Body of pancreas (tissue), 4 donors: ENCODE data around the gene SNAPIN. TPM values are rescaled to one million over a fixed set of nuclear protein-coding genes. Genes with fewer than 3 reads are reported as not detected.

Experiments used
- ATAC-seq: fragments of 150-250 bp; one replicate; pipeline ENCODE4 v1.9.1; 2016
- DNase-seq, 4 donors: peaks; one replicate each; pipeline ENCODE4 v3.0.0-alpha.2; 2019
- H3K27ac ChIP-seq, 4 donors: fragments of 200-600 bp; sonication (generic); 1 replicate in 3 of 4; 2 replicates in 1 of 4; pipeline versions ENCODE4 v1.5.1 to v1.6.1; 2016 to 2019; ENCODE audit warnings: mild to moderate bottlenecking in 1 of 4, mixed read lengths in 1 of 4, moderate library complexity in 1 of 4
- H3K27me3 ChIP-seq, 2 donors: fragments of 200-600 bp; sonication (generic); one replicate each; pipeline ENCODE4 v1.6.0; 2016; ENCODE audit warnings: mild to moderate bottlenecking in 1 of 2
- H3K36me3 ChIP-seq, 2 donors: fragments of 200-600 bp; sonication (generic); replicated peaks in 1 of 2; 2 replicates each; pipeline ENCODE4 v1.5.1; 2016; ENCODE audit warnings: low read depth in 2 of 2; ENCODE audit not compliant: insufficient read depth in 1 of 2
- H3K4me1 ChIP-seq: fragments of 200-600 bp; sonication (generic); one replicate; pipeline ENCODE4 v1.6.0; 2016
- H3K4me3 ChIP-seq, 2 donors: fragments of 200-600 bp; sonication (generic); 1 replicate in 1 of 2; 2 replicates in 1 of 2; pipeline ENCODE4 v1.5.1; 2016 to 2019
- H3K9me3 ChIP-seq, 3 donors: fragments of 200-600 bp; sonication (generic); 1 replicate in 2 of 3; 2 replicates in 1 of 3; pipeline ENCODE4 v1.5.1; 2016
- CTCF ChIP-seq, 7 experiments: fragments of 450-650 bp in 4 of 7; fragments of 200-600 bp in 3 of 7; sonication (generic) in 3 of 7; IDR thresholded peaks; one replicate each; pipeline ENCODE4 v1.5.1; 2016 to 2019; ENCODE audit warnings: antibody characterized with exemption in 7 of 7
- POLR2A ChIP-seq, 3 donors: fragments of 450-650 bp; IDR thresholded peaks; one replicate each; pipeline ENCODE4 v1.6.1; 2016; ENCODE audit warnings: antibody characterized with exemption in 3 of 3, mild to moderate bottlenecking in 2 of 3
- WGBS, 2 donors: methylation state at CpG; one replicate each; pipeline ENCODE4 v1.1.5; 2017; 5-methylcytosine and 5-hydroxymethylcytosine counted together
- intact Hi-C: fragments of 100-400 bp; cut with DNase I; formaldehyde crosslinking; loops from one replicate; pipeline ENCODE4 v1.15.1; 2023
- total RNA-seq, 2 donors: library from RNA; depleted of rRNA; stranded (reverse); fragments of >200 nt; gene quantifications; one replicate each; pipeline ENCODE4 v1.1.0, GENCODE V29; 2016

Gene SNAPIN
- total RNA-seq, 2 donors from 2014 or later = 21.8 to 23.7 TPM

DNA sequence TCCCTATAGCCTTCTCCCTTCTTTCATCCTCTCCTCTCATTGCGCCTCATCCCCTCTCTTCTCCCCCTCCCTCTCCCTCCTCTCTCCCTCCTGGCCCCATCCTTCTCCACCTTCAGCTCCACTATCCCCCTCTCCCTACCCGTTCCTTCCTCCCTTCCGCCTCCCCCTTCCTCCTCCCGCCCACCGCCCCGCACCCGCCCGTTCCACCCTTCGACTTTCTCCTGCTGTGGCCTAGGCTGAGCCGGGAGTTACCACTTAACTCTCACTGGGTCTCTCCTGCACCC is 21.6 kb downstream of the SNAPIN start:
- ATAC-seq = no peak
- intact Hi-C loops = no loop called here
- 57 to 62% methylated on average over 10 of the region's 10 CpGs for WGBS, 2 donors

DNA sequence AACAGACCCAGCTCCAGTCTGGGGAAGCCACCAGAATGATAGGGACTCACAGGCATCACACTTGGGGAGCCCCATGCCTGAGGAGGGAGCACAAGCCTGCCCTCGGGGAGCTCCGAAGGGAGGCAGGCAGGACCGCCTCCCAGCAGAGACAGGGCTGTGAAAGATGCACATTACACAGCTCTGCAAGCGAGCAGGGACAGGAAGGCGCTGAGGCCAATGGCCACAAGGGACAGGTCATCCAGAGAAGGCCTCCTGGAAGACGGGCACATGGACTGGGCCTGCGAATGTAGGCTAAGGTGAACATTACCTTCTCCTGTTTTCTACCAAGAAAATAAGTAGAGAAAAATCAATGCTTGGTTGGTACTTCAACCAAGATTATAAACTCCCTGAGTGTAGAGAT is 24.2 kb downstream of the SNAPIN start:
- H3K4me3 ChIP-seq = no peak overlapping the region
- intact Hi-C loops = no loop called here

More for the DNA sequence above, 21.6 kb downstream of the SNAPIN start:
- Histone ChIP-seq H3K27ac (no peak overlapping the region), H3K9me3 (no peaks in the 10 kb centered on the region), H3K36me3 (no peaks in the 10 kb centered on the region), H3K4me3 (no peak overlapping the region), H3K27me3 (peaks cover 0 to 9% of the 10 kb centered on the region in 2 donors), H3K4me1 (peaks cover 26% of the 10 kb centered on the region)
- no peak for DNase-seq
- TF ChIP-seq CTCF (IDR thresholded peaks at IDR 0.05) (no peak), POLR2A (IDR thresholded peaks at IDR 0.05) (no peak)

GRCh38 chr1:153683854-153684253 is 25.4 kb downstream of the SNAPIN start:
- H3K4me3 ChIP-seq = no peak overlapping the region
- TF ChIP-seq POLR2A (IDR thresholded peaks at IDR 0.05) (no peak), CTCF (IDR thresholded peaks at IDR 0.05) (no peak)
- H3K9me3 ChIP-seq = no peaks in the 10 kb centered on the region
- peaks cover 0 to 8% of the 10 kb centered on the region in 2 donors for H3K27me3 ChIP-seq
- WGBS, 2 donors = 72 to 84% methylated on average over 5 of the region's 5 CpGs
- ATAC-seq = no peak
- H3K4me1 ChIP-seq = peaks cover 10% of the 10 kb centered on the region
- no peaks in the 10 kb centered on the region for H3K36me3 ChIP-seq
- DNase-seq = no peak
- H3K27ac ChIP-seq = no peak overlapping the region
- intact Hi-C loops = no loop called here

More for the DNA sequence above, 24.2 kb downstream of the SNAPIN start:
- Histone ChIP-seq H3K4me1 (peaks cover 21% of the 10 kb centered on the region), H3K36me3 (no peaks in the 10 kb centered on the region), H3K9me3 (no peaks in the 10 kb centered on the region), H3K27ac (no peak overlapping the region), H3K27me3 (peaks cover 0 to 9% of the 10 kb centered on the region in 2 donors)
- no peak for ATAC-seq
- WGBS, 2 donors = 84 to 87% methylated on average over 7 of the region's 7 CpGs
- TF ChIP-seq CTCF (IDR thresholded peaks at IDR 0.05) (no peak), POLR2A (IDR thresholded peaks at IDR 0.05) (no peak)
- no peak for DNase-seq

- no peak for DNase-seq
- H3K4me3 ChIP-seq = no peak overlapping the region
- H3K27me3 ChIP-seq = no peaks in the 10 kb centered on the region
- WGBS, 2 donors = 56 to 72% methylated on average over 11 to 12 of the region's 12 CpGs
- H3K4me1 ChIP-seq = no peaks in the 10 kb centered on the region
- H3K27ac ChIP-seq = no peak overlapping the region
- no peaks in the 10 kb centered on the region for H3K36me3 ChIP-seq
- intact Hi-C loops = loop anchor here (5.0 kb wide), 1 partner anchor 67 kb away; no protein-coding TSS in a partner anchor
- ATAC-seq = no peak
- no peaks in the 10 kb centered on the region for H3K9me3 ChIP-seq
- TF ChIP-seq POLR2A (IDR thresholded peaks at IDR 0.05) = no peak
- TF ChIP-seq CTCF (IDR thresholded peaks at IDR 0.05) = no peak
Measured at GRCh38 chr1:153684892-153685291, 26.4 kb downstream of the SNAPIN start.

- no peak for ATAC-seq
- no peaks in the 10 kb centered on the region for H3K4me1 ChIP-seq
- WGBS, 2 donors = 72 to 78% methylated on average over 11 of the region's 11 CpGs
- H3K27me3 ChIP-seq = no peaks in the 10 kb centered on the region
- no peaks in the 10 kb centered on the region for H3K36me3 ChIP-seq
- no peaks in the 10 kb centered on the region for H3K9me3 ChIP-seq
- H3K4me3 ChIP-seq = no peak overlapping the region
- intact Hi-C loops = loop anchor here (5.0 kb wide), 1 partner anchor 67 kb away; no protein-coding TSS in a partner anchor
- H3K27ac ChIP-seq = no peak overlapping the region
- no peak for DNase-seq
- TF ChIP-seq POLR2A (IDR thresholded peaks at IDR 0.05) = no peak
- TF ChIP-seq CTCF (IDR thresholded peaks at IDR 0.05) = no peak
Measured at GRCh38 chr1:153685544-153686340, 27.2 kb downstream of the SNAPIN start.
